HG03159 (cell line): Measurements from ENCODE around the gene PAPPA.

ENCODE experiments used
- ATAC-seq: cut with Tn5 transposase; IDR thresholded peaks from one replicate; pipeline ENCODE4 v1.9.1; 2021; ENCODE audit warnings: mild to moderate bottlenecking, moderate library complexity; ENCODE audit not compliant: unreplicated experiment

The PAPPA gene

DNA sequence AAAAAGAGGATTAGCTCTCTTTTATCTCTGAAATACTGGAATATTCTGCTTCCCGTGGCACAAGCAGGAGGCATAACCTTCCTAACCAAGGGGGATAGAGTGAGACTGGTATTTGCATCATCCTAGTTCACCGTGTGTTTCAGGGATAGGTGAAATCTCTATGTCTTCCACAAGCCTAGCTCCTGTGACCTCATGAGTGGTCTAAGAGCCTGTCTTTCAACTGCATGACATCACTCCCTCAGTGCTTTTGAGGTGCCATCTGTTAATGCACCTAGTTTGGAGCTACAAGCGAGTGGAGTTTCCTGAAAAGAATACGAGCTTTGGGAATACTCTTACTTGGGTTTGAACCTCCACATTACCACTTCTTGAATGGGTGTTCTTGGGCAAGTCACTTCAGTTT, 181.8 kb downstream of the PAPPA start:
- ATAC-seq, result no peak

GRCh38 chr9:116336133-116336862, 182.7 kb downstream of the PAPPA start:
- no peak for ATAC-seq

- ATAC-seq, result no peak
Observed at GRCh38 chr9:116337015-116337414, 183.4 kb downstream of the PAPPA start.

DNA sequence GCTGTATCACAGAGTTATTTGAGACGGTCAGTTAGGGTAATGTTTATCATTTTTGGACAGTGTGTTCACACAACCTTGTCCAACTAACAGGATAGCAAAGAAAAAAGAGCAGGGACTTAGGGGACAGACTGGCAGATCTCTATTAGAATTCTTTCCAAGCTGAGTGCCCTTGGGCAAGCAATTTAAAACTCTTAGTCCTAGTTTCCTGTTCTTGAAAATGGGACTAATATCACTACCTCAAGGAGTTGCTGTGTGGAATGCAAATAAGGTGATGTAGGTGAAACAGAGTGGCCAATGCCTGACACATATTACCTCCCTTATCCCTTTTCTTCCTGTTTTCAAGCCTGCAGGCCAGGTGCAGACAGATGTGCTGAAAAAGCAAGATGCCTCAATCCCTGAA, 186.7 kb downstream of the PAPPA start:
- no peak for ATAC-seq

DNA sequence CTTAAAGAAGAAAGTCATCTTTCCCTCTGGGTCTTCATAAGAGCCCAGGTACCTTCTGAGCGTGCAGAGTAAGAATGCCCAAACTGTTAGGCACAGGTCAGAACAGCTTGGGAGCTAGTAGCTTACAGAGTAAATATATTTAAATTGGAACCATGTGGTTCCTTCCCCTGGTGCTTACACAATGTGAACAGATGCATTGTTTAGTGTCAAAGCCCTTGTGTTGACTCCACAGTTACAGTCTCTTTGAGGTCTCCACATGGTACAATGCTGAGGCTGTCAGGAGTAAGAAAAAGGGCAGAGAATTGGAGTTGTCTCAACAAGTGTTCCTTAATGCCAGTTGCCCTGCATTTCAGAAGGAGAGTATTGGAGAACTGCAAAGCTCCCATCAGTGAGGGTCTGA, 188.5 kb downstream of the PAPPA start:
- no peak for ATAC-seq

DNA sequence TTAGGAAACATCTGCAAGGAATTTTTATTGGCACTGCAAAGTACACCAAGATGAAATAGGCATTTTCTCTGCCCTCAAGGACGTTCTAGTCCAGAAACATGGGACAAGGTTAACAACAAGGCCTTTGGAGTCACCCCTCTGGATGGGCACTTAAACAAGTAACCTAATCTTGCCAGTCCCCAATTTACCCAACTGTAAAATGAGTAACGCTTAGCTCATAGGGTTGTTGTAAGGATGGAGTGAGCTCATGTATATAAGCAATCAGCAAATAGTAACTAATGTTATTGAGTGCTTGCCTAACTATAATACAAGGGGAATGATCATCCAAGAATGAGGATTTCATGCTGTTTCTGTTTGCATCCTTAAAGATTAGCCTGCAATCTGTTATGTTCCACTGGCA, 189.3 kb downstream of the PAPPA start:
- no peak for ATAC-seq

- ATAC-seq, result no peak
Observed at GRCh38 chr9:116344416-116344815, 190.8 kb downstream of the PAPPA start.

DNA sequence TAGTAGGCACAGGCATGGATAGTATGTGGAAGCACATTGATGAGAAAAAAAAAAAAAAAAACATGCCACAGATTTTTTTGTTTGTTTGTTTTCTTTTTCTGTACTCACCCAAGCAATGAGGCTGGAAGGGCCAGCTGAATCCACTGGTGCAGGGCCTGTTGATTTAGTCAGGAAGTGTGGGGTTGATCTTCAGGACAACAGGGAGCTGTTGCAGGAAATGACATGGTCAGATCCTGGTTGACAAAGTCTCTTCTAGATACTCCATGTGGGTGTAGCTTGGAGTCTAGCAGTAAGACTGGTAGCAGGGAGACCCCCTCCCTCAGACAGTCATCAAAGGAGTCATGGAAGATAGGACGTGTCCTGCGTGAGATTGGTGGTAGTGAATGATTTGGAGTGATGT, 191.8 kb downstream of the PAPPA start:
- ATAC-seq, result no peak

DNA sequence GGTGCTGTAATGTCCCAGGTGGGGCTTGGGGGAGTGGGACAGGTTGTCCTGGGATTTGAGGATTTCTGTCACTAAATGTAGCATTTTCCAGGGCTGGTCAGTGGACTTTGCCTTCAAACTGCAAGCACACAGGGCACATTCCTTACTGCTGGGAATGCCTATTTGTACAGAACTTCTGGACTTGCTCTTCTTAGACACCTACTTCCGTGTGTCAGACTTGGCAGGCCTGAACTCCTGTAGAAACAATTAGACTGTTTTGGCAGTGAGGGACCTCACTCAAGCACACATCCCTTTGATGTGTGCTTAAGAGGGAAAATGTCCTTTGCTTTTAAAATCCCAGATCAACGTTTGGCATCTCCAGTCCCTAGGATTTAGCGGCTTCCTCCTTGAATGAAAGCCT, 192.2 kb downstream of the PAPPA start:
- ATAC-seq, result no peak

- no peak for ATAC-seq
Observed at GRCh38 chr9:116349684-116350083, 196.1 kb downstream of the PAPPA start.

- ATAC-seq, result no peak
Observed at GRCh38 chr9:116350213-116350612, 196.6 kb downstream of the PAPPA start.

- ATAC-seq, result no peak
Observed at GRCh38 chr9:116352958-116353357, 199.4 kb downstream of the PAPPA start.

GRCh38 chr9:116355153-116355921, 201.7 kb downstream of the PAPPA start:
- ATAC-seq, result no peak

DNA sequence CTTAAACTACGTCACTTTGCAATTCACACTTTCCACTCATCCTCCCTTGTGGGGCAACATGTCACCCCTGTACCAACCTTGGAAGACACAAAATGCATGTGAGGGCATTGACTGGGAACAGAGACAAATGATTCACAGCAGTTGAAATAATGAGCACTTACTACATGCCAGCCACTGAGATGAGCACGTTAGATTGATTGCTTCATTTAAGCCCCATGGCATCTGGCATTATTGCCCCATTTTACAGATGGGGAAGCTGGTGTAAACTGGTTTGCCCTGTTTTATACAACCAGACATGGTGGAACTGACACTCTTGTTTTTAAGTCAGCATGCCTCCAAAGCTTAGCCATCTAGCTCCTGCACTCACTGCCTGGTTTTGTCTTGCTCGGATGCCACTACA, 204.7 kb downstream of the PAPPA start:
- ATAC-seq, result no peak

GRCh38 chr9:116360016-116360415, 206.4 kb downstream of the PAPPA start:
- ATAC-seq, result no peak

DNA sequence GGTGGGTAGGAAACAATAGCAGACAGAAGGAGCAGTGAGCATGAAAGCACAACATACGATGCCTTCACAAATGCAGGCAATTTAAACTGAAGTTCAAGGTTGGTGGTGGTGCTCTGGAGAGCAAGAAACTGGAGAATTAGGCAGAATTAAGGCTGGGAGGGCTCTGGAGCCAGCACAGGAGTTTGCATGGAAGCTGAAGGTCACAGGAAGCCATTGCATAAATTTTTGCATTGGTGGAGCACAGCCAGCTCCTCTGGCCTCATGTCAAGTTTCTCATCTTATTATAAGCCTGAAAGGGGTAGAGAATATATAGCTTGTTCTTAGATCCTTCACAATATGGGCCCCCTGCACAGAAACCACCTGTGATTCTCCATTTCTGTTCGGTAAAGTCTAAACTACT, 207.4 kb downstream of the PAPPA start:
- ATAC-seq, result no peak

- ATAC-seq, result no peak
Observed at GRCh38 chr9:116361547-116361946, 208.0 kb downstream of the PAPPA start.

DNA sequence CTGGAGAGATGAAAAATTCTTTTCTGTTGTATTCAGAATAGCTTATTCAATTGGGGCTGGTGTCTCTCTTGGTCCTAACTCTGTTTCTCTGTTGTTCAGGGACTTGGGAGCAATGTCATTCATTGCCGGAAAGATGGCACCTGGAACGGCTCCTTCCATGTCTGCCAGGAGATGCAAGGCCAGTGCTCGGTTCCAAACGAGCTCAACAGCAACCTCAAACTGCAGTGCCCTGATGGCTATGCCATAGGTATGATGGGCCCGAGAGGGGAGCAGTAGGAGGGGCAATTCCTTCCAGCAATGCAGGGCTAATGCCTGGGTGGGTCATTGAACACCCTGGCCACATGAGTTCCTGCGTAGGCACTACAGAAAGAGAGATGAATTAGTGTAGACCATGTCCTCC, 208.9 kb downstream of the PAPPA start:
- no peak for ATAC-seq

DNA sequence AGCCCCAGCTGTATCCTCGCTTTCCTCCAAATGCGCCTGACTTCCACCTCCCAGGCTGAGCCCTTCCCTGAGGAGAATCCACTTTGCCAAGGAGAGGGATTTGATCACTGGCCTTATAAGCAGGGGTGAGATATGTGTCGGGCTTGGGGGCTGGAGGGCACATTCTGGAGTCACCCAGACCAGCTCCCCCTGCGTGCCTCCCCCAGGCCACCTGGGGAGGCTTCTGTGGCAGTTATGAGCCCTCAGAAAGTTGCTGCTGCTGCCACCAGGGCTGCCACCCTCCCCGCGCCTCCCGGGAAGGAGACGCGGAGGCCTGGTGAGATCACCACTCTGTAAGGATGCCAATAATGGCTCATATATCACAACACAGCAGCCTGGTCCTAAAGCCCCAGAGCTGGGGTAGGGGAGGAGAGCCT, 211.5 kb downstream of the PAPPA start:
- no peak for ATAC-seq

- no peak for ATAC-seq
Observed at GRCh38 chr9:116366241-116366640, 212.7 kb downstream of the PAPPA start.

- no peak for ATAC-seq
Observed at GRCh38 chr9:116368680-116369079, 215.1 kb downstream of the PAPPA start.

DNA sequence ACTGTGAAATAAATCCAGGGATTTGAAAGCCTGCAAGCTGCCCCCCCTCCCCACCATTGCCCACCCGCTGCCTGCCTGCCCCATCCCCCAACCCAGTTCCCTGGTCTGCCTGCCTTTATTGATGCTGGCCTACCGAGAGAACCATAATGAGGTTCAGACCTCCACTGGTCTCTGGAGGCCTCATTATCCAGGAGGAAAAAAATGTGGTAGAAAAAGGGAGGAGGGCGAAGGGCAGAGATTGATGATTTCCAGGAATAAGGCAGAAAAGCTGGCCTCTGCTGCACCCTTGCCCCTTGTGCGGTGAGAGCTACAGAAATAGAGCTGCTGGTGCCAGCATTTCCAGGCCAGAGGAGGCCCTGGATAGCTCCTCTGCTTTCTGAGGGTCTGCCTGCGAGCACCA, 216.1 kb downstream of the PAPPA start:
- no peak for ATAC-seq

DNA sequence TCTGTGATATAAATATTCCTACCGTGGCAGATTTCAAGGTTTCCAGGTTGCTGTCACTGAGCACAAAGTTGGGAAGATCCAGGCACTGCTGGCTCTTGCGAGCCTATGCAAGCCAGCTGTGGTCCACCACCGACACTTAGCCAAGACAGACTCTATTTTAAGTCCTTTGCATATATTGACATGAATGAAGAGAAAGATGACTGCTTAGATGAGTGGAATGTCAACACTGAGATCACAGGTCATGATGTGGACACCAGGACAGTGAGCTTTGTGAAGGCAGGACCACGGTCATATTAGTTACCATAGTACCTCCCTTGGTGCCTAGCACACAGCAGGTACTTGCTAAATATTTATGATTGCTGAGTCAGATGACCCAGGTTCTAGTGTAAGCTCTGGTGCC, 217.0 kb downstream of the PAPPA start:
- no peak for ATAC-seq
